Progenitor cell of endocrine pancreas (in vitro differentiated cells): ENCODE data around the gene VPS16. TPM values are rescaled to one million over a fixed set of nuclear protein-coding genes. Genes with fewer than 3 reads are reported as not detected.

Source experiments
- DNase-seq: peaks from one replicate; pipeline ENCODE4 v3.0.0; 2021; ENCODE audit warnings: low spot score; ENCODE audit not compliant: unreplicated experiment
- H3K27ac Mint-ChIP-seq: 2 replicates; pipeline ENCODE4 v1.8.0; 2021; ENCODE audit warnings: mild to moderate bottlenecking, moderate library complexity, mixed read lengths
- H3K27me3 Mint-ChIP-seq: 2 replicates; pipeline ENCODE4 v1.8.0; 2021; ENCODE audit warnings: mixed read lengths
- H3K36me3 Mint-ChIP-seq: 2 replicates; pipeline ENCODE4 v1.8.0; 2022; ENCODE audit warnings: mixed read lengths; ENCODE audit not compliant: insufficient read depth
- H3K4me1 Mint-ChIP-seq: 2 replicates; pipeline ENCODE4 v1.8.0; 2021; ENCODE audit warnings: low read depth, mixed read lengths
- H3K4me3 Mint-ChIP-seq: 2 replicates; pipeline ENCODE4 v1.8.0; 2021; ENCODE audit warnings: low read depth, mild to moderate bottlenecking, moderate library complexity, mixed read lengths
- H3K9me3 Mint-ChIP-seq: 2 replicates; pipeline ENCODE4 v1.8.0; 2021; ENCODE audit warnings: low read depth, mixed read lengths
- total RNA-seq: library from RNA; stranded (reverse); gene quantifications from 2 replicates; pipeline ENCODE4 v1.2.1, GENCODE V29; 2021
- TF ChIP-seq, protein P1 (sequence below): fragments of 200-600 bp; sonication (generic); IDR thresholded peaks from one replicate; pipeline ENCODE4 v1.5.0; 2021; ENCODE audit warnings: antibody characterized with exemption, mild to moderate bottlenecking; ENCODE audit not compliant: unreplicated experiment

Gene VPS16
- total RNA-seq, 1 donor from 2014 or later: 48.5 TPM

DNA sequence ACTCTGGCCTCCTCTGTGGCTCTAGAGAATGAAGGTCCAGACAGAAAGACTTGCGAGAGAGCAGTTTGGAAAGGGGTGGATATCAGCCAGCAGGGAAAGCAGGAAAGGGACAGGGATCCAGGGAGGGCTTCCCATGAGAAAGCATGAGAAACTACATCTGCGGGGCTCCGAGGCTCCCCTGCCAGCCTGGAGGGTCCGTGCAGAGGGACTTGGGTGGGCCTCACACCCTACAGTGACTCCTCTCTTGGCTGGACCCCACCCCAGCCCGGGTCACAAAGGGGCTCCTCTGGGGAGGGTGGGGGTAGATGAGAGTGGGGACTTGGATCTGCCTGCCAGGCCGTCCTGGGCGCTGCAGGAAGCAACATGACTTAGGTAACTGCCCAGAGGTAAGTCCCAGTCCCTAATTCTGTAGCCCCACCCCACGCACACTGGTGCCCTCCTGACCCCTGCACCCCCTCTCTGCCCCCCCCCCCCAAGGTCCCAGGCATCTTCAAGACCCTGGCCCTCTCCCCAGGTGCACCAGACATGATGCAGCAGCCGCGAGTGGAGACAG is 24.4 kb upstream of the VPS16 start, which contains the start of gene TMEM239:
TSS of gene TMEM239 (plus strand) at position 335 of the 553 bp plus-strand sequence. CDS start at position 526, 191 bp downstream.
- Mint-ChIP-seq H3K9me3 (peaks cover 9% of the 10 kb centered on the region), H3K4me1 (peaks cover 6% of the 10 kb centered on the region), H3K36me3 (no peaks in the 10 kb centered on the region), H3K27ac (no peak within 1 kb of the TSS), H3K4me3 (no peak within 1 kb of the TSS), H3K27me3 (peaks cover 44% of the 10 kb centered on the region)
- no peak for DNase-seq
- TF ChIP-seq, protein P1, sequence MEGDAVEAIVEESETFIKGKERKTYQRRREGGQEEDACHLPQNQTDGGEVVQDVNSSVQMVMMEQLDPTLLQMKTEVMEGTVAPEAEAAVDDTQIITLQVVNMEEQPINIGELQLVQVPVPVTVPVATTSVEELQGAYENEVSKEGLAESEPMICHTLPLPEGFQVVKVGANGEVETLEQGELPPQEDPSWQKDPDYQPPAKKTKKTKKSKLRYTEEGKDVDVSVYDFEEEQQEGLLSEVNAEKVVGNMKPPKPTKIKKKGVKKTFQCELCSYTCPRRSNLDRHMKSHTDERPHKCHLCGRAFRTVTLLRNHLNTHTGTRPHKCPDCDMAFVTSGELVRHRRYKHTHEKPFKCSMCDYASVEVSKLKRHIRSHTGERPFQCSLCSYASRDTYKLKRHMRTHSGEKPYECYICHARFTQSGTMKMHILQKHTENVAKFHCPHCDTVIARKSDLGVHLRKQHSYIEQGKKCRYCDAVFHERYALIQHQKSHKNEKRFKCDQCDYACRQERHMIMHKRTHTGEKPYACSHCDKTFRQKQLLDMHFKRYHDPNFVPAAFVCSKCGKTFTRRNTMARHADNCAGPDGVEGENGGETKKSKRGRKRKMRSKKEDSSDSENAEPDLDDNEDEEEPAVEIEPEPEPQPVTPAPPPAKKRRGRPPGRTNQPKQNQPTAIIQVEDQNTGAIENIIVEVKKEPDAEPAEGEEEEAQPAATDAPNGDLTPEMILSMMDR: no peak

DNA sequence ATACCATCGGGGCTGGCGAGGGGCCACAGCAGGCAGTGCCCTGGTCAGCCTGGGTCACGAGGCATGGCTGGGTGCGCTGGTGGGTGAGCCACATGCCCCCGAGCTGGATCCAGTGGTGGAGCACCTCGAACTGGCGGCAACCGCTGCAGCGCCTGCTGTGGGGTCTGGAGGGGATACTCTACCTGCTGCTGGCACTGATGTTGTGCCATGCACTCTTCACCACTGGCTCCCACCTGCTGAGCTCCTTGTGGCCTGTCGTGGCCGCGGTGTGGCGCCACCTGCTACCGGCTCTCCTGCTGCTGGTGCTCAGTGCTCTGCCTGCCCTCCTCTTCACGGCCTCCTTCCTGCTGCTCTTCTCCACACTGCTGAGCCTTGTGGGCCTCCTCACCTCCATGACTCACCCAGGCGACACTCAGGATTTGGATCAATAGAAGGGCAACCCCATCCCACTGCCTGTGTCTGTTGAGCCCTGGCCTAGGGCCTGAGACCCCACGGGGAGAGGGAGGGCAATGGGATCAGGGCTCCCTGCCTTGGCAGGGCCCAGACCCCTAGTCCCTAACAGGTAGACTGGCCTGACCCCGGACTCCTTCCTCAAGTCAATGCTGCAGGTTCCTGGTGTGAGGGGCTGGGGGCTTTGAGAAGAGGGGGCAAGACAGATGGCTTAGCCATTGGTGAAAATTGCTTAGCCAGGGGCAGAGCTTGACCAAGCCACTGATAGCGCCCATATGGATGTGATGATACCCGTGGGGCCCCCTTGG is 23.8 kb upstream of the VPS16 start:
- Mint-ChIP-seq H3K27me3 (peaks cover 46% of the 10 kb centered on the region), H3K9me3 (peaks cover 9% of the 10 kb centered on the region), H3K4me1 (peaks cover 8% of the 10 kb centered on the region), H3K36me3 (no peaks in the 10 kb centered on the region), H3K4me3 (no peak overlapping the region), H3K27ac (no peak overlapping the region)
- TF ChIP-seq, protein P1: no peak
- DNase-seq: no peak

DNA sequence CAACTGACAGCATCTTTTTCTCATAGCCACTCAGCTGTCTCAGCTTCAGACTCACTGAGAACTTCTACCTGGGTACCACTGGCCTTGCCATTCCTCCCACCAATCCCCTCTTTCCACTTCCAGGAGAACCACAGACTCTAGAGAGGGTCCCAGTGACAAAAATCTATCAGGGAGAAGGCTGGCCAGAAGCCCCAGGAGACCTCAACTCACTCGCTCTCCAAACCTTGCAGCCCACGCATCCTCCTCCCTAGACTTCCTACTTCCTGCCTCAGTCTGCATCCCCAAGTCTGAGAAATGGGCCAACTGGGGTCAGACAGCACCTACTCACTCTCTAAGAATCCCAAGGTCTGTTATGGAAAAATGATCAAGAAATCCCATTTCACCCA is 23.2 kb upstream of the VPS16 start:
- Mint-ChIP-seq H3K9me3 (peaks cover 3% of the 10 kb centered on the region), H3K36me3 (no peaks in the 10 kb centered on the region), H3K27ac (no peak overlapping the region), H3K4me1 (peaks cover 9% of the 10 kb centered on the region), H3K27me3 (peaks cover 50% of the 10 kb centered on the region), H3K4me3 (no peak overlapping the region)
- DNase-seq: no peak
- TF ChIP-seq, protein P1: no peak

DNA sequence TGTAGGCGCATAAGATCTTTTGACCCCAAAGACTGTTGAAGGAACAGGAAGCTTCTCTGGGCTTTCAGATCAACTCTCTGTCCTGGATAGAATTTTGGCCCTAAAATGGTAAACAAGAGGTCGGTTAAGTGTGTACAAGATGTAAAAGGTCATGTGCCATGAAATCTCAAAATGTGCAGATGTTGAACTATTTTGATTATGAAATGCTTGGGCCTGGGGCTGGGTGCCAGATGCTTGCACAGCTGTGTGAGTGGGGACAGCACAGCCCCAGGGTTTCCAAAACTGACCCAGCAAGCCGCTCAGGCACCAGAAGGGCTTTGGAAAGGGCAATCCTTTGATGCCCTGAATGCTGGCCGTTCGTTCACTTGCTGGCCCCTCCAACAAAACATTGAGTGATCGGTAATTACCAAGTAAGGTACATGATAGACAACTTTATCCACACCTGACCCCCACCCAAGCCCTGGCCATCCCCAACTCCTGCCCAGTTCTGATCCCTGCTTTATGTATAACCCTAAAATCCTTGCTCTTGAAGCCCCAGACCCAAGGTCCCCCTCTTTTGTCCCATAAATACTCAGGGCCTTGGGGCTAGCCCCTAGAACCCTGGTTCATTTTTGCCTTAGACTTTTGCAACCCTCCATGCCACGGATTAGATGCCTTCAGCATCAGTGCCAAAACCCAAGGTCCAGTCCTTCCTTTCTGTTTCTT is 22.5 kb upstream of the VPS16 start:
- Mint-ChIP-seq H3K36me3 (no peaks in the 10 kb centered on the region), H3K27ac (no peak overlapping the region), H3K9me3 (peaks cover 3% of the 10 kb centered on the region), H3K27me3 (peaks cover 50% of the 10 kb centered on the region), H3K4me3 (no peak overlapping the region), H3K4me1 (peaks cover 9% of the 10 kb centered on the region)
- TF ChIP-seq, protein P1: no peak
- DNase-seq: no peak

DNA sequence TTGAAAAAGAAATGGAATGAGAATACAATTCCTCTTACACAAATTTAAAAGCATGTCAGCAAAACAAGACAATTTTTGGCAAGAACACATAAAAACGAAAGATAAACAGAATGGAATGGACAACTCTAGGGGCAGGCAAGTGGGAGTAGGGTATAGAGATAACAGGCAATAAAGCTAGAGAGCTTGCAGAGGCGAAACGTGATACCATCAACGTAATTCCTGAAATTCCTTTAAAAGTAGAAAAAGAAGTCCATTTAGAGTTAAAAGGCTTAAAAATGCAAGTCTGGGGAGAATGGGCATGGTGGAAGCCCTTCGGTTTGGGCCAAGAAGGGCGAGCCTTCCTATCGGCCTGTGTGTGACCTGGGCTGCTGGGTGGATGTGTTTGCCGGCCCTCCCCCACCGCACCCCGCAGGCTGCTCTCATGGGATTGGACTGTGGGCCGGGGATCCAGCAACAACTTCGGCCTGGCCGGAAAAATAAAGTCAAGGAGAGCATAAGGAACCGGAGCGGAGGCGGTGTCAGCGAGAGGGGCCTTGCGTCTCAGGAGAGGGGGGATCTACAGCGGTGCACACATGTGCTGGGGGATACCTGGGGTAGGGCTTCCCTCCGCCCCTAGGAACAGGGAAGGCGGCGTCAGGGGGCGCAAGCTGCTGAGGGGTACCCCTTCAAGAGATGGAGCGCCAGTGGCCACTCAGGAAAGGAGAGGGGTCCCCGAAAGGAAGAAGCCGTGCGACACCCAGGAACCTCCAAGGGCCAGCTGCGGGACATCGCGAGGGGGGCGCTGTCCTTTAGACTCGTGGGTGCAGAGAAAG is 20.3 kb upstream of the VPS16 start:
- peaks cover 9% of the 10 kb centered on the region for H3K4me1 Mint-ChIP-seq
- DNase-seq: no peak
- no peaks in the 10 kb centered on the region for H3K9me3 Mint-ChIP-seq
- TF ChIP-seq, protein P1: no peak
- H3K4me3 Mint-ChIP-seq: no peak overlapping the region
- no peak overlapping the region for H3K27ac Mint-ChIP-seq
- no peaks in the 10 kb centered on the region for H3K36me3 Mint-ChIP-seq
- peaks cover 42% of the 10 kb centered on the region for H3K27me3 Mint-ChIP-seq
